Activated CD4-positive, alpha-beta T cell treated with anti-CD3 and anti-CD28 coated beads, Interleukin-2, Interleukin-4, amounts not matched to agents 100 ng/mL and 50 ng/mL, durations not matched to agents 16 hours and 8 hours (primary cell): Measurements from ENCODE around the gene SLC6A13.
"Not testable (repeated sequence)": the region's sequence is repeated elsewhere in the genome, so short reads cannot be mapped to it uniquely, and the experiment has no call there.

Experiments used
- DNase-seq: peaks from one replicate; pipeline ENCODE4 v3.0.0-alpha.2; 2020; ENCODE audit warnings: low spot score

The SLC6A13 gene

GRCh38 chr12:262817-263216 lies at the start of gene SLC6A13:
TSS of gene SLC6A13 (minus strand) at chr12:262836. CDS start at chr12:260052, 2,784 bp downstream.
- DNase-seq = no peak

- no peak for DNase-seq
Observed at GRCh38 chr12:308511-308910, 45.9 kb upstream of the SLC6A13 start.

- DNase-seq = no peak
Observed at GRCh38 chr12:307406-307805, 44.8 kb upstream of the SLC6A13 start.

- no peak for DNase-seq
Observed at GRCh38 chr12:304805-305204, 42.2 kb upstream of the SLC6A13 start.

GRCh38 chr12:302766-303165 lies 40.1 kb upstream of the SLC6A13 start:
- not testable (repeated sequence) for DNase-seq

- DNase-seq = peak; percentile 40
Observed at GRCh38 chr12:300166-300565, 37.5 kb upstream of the SLC6A13 start.

- not testable (repeated sequence) for DNase-seq
Observed at GRCh38 chr12:299511-299910, 36.9 kb upstream of the SLC6A13 start.

GRCh38 chr12:298059-298458 lies 35.4 kb upstream of the SLC6A13 start:
- DNase-seq = not testable (repeated sequence)

- no peak for DNase-seq
Observed at GRCh38 chr12:295132-295531, 32.5 kb upstream of the SLC6A13 start.

GRCh38 chr12:293199-293598 lies 30.6 kb upstream of the SLC6A13 start:
- DNase-seq = no peak

- no peak for DNase-seq
Observed at GRCh38 chr12:292186-292585, 29.6 kb upstream of the SLC6A13 start.

GRCh38 chr12:291153-291723 lies 28.6 kb upstream of the SLC6A13 start:
- peak; percentile 9 for DNase-seq

- DNase-seq = no peak
Observed at GRCh38 chr12:288687-289086, 26.1 kb upstream of the SLC6A13 start.

GRCh38 chr12:286531-287300 lies 24.1 kb upstream of the SLC6A13 start:
- peak; percentile 85 for DNase-seq

GRCh38 chr12:278046-278445 lies 15.4 kb upstream of the SLC6A13 start:
- no peak for DNase-seq

- DNase-seq = no peak
Observed at GRCh38 chr12:275812-276211, 13.2 kb upstream of the SLC6A13 start.

GRCh38 chr12:273382-273781 lies 10.7 kb upstream of the SLC6A13 start:
- peak; percentile 75 for DNase-seq

GRCh38 chr12:272942-273341 lies 10.3 kb upstream of the SLC6A13 start:
- DNase-seq = no peak

- DNase-seq = no peak
Observed at GRCh38 chr12:271161-271560, 8.5 kb upstream of the SLC6A13 start.

- DNase-seq = no peak
Observed at GRCh38 chr12:269191-269590, 6.6 kb upstream of the SLC6A13 start.

- no peak for DNase-seq
Observed at GRCh38 chr12:268483-268840, 5.8 kb upstream of the SLC6A13 start.

GRCh38 chr12:267581-268482 lies 5.2 kb upstream of the SLC6A13 start:
- no peak for DNase-seq

GRCh38 chr12:265096-265495 lies 2.5 kb upstream of the SLC6A13 start:
- no peak for DNase-seq
